ENCODE data around the gene MAPKBP1.

Gene MAPKBP1

DNA sequence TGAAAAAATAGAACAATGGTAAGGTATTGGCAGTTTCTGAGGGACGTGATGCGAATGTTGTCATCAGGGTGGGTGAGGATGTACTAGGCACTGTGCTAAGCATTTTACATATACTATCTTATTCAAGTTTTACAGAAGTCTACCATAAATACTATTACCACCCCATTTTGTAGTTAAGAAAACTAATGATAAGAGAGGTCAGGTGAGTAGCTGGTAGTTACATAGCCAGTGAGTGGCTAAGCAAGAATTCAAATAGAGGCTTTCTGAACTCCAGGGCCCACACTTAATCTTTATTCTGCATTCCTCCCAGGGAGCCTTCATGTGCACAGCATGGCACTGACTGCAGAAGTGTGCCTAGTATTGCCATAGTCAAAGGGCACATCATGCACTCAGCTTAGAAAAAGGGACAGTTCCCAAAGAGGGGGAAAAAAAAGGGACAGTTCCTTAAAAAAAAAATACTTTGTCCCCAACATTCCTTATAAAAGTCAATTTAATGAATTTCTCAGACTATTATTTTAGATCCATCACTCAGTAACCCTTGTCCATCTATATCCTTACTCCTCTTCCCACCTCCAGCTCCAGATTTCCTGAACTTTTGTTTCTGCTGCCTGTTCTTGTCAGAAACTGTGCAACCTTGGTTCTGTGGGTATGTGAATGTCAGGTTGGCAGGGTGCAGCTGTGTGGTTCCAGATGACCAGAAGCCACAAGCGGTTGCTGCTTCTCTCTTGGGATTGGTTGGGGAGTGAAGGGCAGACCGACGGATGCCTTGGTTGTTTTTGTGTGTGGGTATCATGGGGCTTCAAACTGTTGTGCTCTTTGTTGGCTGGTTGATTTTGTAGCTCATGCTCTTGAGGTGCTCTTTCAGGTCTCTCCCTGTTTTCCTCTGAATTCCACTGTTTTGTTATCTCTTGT is 8.3 kb downstream of the MAPKBP1 start:
- no peak for DNase-seq (ENCODE audit: low spot score)

DNA sequence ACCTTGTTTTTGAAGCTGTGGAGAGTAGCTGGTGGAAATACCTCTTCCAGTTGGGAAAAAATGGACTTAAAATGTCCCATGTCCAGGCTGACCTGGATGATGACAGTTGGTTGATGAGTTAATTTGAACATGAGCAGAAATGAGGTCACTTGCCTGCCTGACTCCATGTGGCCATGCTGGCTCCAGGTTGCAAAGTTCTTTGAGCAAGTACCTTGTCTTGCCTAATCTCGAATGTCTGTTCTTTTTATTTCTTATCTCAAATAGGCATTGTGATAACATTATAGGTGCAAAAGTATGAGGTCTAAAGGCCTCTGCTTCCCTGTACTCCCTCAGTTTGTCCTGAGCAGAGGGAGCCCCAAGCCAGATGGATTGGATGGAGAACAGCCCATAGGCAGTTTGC is 9.0 kb downstream of the MAPKBP1 start:
- no peak for DNase-seq (ENCODE audit: low spot score)

DNA sequence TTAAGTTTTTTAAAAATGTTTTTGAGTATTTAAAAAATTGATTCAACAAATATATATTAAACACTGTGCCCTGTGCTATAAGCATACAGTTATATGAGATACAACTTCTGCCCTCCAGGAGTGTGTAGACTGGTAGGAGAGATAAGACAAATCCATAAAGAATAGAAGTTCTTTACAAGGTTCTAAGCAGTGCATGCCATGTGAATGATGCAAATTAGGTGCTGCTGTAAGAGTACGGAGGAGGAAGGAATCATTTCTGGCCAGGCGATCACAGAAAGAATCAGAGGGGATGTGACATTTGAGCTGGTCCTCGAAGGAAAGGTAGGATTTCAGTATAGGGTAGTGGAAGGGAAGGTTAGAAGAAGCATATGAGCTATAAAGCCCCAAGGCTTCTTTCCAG is 14.0 kb downstream of the MAPKBP1 start:
- DNase-seq (ENCODE audit: low spot score): no peak

DNA sequence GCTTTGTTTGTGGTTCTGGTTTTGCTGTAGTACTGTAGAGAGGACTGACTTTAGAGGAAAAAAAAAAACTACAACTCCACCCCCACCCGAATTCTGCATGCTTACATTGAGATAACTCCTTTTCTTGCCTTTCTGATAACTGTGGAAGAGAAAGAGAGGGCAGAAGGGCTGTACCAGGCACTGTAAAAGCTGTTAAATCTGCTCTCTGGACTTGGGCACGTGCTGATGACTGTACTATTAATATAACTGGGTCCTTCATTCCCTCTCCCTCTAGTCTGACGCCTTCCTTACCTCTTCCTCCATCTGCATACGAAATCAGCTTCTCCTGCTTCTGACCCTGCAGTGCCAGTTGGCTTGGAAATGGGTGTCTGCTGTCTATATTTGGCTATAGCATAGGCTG is 15.0 kb downstream of the MAPKBP1 start:
- DNase-seq (ENCODE audit: low spot score): no peak

DNA sequence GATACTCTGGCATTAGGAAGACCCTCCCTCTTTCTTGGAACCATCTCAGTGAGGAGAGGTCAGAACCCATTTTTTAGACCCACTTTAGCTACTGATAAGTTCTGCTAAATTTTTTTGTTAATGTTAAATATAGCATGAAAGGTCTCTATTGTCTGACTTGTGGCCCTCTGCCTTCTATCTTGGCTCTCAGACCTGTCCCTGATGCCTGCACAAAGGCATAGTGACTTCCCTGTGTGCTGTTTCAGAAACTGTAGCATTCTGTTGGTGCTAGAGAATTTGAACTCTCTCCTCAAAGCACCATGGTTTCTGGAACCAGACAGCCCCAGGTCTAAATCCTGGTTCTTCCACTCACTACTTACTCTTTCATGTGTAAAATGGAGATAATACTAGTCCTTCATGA is 15.4 kb downstream of the MAPKBP1 start:
- no peak for DNase-seq (ENCODE audit: low spot score)

GRCh38 chr15:41790169-41790568 is 15.9 kb downstream of the MAPKBP1 start:
- DNase-seq (ENCODE audit: low spot score): no peak

- no peak for DNase-seq (ENCODE audit: low spot score)
Observed at GRCh38 chr15:41790756-41791546, 16.7 kb downstream of the MAPKBP1 start.

DNA sequence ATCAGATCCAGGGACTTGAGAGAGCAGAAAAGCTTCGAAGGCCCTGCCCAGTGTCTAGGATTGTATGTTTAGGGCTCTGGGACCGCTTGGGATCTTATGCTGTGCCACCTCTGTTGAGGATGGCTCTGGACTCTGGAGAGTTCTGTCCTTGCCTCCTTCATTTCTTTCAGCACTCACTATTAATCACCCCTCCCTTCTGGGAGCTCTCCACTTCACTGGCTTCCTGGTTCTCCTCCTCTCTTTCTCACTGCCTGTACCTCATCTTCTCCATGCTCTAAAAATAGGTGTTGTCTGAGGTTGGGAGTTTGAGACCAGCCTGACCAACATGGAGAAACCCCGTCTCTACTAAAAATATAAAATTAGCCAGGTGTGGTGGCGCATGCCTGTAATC is 17.3 kb downstream of the MAPKBP1 start:
- DNase-seq (ENCODE audit: low spot score): no peak

DNA sequence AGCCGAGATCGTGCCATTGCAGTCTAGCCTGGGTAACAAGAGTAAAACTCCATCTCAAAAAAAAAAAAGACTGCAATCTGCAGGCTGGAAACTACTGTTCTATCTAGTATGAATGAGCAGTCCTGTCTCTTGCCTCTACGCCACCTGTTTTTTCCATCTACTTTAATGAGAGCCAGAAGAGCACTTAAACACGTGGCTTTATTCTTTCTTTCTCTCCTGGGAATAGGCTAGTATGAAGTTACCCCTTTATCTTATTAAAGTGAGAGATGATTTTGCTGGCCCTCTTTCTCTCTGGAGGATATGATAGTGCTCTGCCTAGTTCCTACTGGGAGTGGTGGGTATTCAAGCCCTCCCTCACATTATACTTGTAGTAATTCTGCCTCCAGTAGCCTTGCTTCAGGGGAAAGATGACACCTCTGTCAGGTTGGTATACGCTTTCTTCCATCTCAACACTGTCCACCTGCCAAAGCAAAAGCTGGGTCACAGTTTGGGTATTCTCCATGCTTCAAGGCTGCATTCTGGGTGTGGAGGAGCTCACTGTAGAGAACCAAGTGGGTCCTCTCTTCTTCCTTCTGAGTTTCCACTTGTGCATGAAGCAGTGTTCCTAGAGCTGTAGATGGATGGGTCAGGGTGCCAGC is 17.8 kb downstream of the MAPKBP1 start:
- DNase-seq (ENCODE audit: low spot score): no peak

DNA sequence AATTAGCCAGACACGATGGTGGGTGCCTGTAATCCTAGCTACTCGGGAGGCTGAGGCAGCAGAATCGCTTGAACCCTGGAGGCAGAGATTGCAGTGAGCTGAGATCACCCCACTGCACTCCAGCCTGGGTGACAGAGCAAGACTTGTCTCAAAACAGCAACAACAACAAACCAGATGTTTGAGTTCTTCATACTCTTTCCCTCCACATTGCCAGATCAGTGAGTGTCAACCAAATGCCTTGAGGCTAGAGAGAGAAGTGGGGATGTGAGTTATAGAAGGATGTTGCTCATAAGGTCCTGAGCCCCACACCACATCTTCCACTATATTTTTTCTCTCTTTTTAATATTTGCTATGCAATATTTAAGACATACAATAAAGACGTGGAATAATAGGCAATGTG is 19.8 kb downstream of the MAPKBP1 start:
- no peak for DNase-seq (ENCODE audit: low spot score)

DNA sequence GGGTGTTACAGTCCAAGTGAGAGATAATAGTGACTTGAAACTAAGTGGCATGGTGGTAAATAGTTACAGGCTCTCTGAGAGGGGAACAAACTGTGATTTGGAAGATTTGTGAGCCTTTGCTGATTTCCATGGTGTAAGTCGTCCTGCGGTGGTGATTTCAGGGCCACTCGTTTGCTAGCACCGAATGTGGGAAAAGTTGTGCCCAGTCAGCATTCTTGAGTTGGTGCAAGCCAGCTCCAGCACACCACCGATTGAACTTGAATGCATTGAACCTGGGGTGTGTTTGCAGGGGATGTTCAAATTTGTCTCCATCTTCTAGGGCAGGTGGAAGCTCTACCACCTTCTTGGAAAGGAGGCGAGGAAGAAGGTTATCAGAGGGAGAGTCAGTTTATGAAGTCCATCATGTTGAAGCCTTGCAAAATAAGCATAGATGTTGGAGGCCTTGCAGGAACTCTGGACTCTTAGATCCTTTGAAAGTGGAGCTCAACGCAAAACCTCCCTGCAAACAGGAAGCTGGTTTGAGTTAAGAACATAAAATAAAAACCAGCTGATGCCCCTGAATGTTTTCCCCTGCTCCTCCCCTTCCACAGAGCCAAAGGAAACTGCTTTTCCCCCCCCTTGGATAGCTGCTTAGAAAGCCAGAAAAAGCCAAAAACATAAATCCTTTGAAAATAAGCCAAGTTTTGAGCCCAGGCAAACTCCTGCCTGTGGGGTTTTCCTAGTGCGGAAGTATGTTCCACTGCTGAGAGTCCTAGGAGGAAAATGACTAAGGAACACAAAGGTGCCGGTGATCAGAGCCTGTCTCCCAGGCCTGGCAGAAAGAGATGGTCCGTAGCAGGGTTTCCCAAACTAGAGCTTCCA is 21.9 kb downstream of the MAPKBP1 start:
- no peak for DNase-seq (ENCODE audit: low spot score)

- no peak for DNase-seq (ENCODE audit: low spot score)
Observed at GRCh38 chr15:41797201-41797944, 23.1 kb downstream of the MAPKBP1 start.

DNA sequence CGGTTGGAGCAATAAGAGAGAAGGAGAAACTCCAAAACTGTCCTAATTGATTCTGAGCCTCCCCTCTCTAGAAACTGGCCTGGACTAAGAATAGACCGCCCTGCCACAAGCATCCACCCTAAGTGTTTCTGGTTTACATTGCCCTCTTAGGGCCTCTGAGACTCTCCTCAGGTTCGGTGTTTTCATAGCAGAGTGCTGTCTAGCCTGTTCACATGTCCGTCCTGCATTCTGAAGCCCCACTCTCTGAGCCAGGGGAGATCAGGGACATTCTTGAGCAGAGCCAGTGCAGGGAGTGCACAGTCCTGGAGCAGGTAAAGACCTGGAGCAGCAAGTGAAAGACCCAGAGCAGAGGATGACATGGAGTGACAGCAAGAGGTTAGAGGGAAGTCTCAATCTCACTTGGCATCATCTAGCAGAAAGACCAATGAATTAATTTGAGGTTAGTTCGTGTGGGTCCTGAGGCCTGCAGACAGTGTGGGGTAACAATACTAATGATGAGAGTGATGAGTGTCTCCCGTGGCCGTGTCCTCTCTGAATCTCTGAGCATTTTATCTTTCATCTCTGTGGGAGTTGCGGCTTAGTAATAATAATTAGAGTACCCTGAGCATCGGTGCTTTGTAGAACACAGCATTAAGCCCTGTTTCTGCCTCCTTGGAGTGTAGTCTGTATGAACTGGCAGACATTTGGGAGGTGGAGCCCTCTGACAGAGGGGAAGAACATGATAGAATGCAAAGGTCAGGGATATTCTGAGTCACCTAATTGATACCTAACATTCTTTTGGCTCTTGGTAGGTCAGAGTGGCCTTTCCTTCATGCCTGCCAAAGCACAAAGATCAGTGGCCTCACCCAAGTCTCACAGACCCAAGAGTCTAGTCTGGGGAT is 24.6 kb downstream of the MAPKBP1 start:
- no peak for DNase-seq (ENCODE audit: low spot score)

DNA sequence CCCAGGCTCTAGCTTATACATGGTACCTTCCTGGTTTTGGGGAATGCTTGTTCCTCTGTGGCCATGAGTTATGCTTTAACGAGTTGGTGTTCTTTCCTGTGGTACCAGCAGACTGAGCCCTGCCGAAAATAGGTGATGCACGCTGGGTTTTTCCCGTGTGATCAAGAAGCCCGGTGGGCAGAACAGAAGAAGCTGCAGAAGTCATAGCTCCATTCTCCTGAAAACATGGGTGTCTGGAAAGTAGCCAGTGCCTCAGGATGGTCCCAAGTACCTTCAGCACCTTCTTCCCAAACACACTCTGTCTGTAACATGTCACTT is 25.2 kb downstream of the MAPKBP1 start:
- DNase-seq (ENCODE audit: low spot score): no peak

DNA sequence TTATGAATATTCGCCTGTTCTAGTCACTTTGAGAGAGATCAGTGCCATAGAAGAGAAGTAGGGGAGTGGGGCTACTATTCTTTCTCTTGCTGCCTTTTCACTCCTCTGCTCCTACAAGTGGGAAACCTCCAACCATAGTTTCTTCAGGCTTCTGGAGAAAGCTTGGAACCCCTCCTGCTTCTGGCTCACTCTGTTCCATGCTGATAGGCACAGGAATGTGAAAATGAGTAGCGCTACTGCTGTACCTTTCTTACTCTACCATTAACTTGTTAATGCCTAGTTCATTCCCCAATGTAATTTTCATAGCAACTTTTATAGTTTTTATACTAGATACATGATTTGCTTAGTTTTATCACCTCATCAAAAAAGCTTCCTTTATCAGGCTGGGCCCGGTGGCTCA is 26.9 kb downstream of the MAPKBP1 start:
- no peak for DNase-seq (ENCODE audit: low spot score)

DNA sequence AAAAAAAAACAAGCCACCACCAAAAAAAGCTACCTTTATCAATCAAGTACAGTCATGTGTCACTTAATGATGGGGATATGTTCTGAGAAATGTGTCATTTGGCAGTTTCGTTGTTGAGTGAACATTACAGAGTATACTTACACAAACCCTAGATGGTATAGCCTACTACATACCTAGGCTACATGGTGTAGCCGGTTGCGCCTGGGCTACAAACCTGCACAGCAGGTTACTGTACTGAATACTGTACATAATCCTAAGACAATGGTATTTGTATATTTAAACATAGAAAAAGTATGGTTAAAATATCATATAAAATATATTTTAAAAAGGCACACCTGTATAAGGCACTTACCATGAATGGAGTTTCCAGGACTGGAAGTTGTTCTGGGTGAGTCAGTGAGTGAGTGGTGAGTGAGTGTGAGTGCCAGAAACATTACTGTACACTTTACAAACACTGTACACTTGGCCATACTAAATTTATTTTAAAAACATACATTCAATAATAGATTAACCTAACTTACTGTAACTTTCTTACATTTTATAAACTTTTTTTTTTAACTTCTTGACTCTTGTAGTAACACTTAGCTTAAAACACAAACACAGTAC is 27.7 kb downstream of the MAPKBP1 start:
- DNase-seq (ENCODE audit: low spot score): no peak

GRCh38 chr15:41804361-41804760 is 30.1 kb downstream of the MAPKBP1 start:
- no peak for DNase-seq (ENCODE audit: low spot score)

- no peak for DNase-seq (ENCODE audit: low spot score)
Observed at GRCh38 chr15:41804916-41805666, 30.8 kb downstream of the MAPKBP1 start.

GRCh38 chr15:41805711-41806110 is 31.4 kb downstream of the MAPKBP1 start:
- no peak for DNase-seq (ENCODE audit: low spot score)
